Measurements from ENCODE around the gene LRMDA. TPM values are rescaled to one million over a fixed set of nuclear protein-coding genes. Genes with fewer than 3 reads are reported as not detected.
A peak's percentile ranks its signal among the peaks of the same experiment; 100 is the strongest.

LRMDA gene
- total and polyA plus RNA-seq, 7 donors: 1.0 to 5.7 (median 2.5) TPM

- no peak for ATAC-seq
- no peak for DNase-seq
- no peak overlapping the region for H3K4me3 ChIP-seq
- intact Hi-C loops (cut with DNase I): no loop called here
- H3K27ac ChIP-seq: no peak overlapping the region
- no peaks in the 10 kb centered on the region for H3K9me3 ChIP-seq
- no peaks in the 10 kb centered on the region for H3K36me3 ChIP-seq (ENCODE audit: insufficient read depth in 1 of 2, low read depth in 1 of 2)
- H3K4me1 ChIP-seq: no peaks in the 10 kb centered on the region
- TF ChIP-seq CTCF (IDR thresholded peaks at IDR 0.05): no peak
- no peaks in the 10 kb centered on the region for H3K27me3 ChIP-seq (ENCODE audit: insufficient read depth in 3 of 3, low read length in 2 of 3)
- 67 to 72% (median 68%) methylated on average over 5 of the region's 5 CpGs for WGBS, 3 donors
Measured at GRCh38 chr10:76358743-76359395, 927.4 kb downstream of the LRMDA start.

- Histone ChIP-seq H3K36me3 (ENCODE audit: insufficient read depth in 1 of 2, low read depth in 1 of 2) (no peaks in the 10 kb centered on the region), H3K4me1 (no peaks in the 10 kb centered on the region), H3K27ac (no peak overlapping the region), H3K4me3 (no peak overlapping the region), H3K27me3 (ENCODE audit: insufficient read depth in 3 of 3, low read length in 2 of 3) (no peaks in the 10 kb centered on the region), H3K9me3 (no peaks in the 10 kb centered on the region)
- DNase-seq (no peak), ATAC-seq (no peak)
- WGBS, 3 donors: 80 to 84% (median 83%) methylated on average over 1 of the region's 1 CpG
- no peak for TF ChIP-seq CTCF (IDR thresholded peaks at IDR 0.05)
- intact Hi-C loops (cut with DNase I): no loop called here
Measured at GRCh38 chr10:76375761-76376160, 944.3 kb downstream of the LRMDA start.

- H3K4me3 ChIP-seq: no peak overlapping the region
- DNase-seq: peak; percentile 14 to 53
- ATAC-seq: peak in 2 of 4 donors; percentile 46 to 61
- no peaks in the 10 kb centered on the region for H3K36me3 ChIP-seq (ENCODE audit: insufficient read depth in 1 of 2, low read depth in 1 of 2)
- intact Hi-C loops (cut with DNase I): no loop called here
- H3K27me3 ChIP-seq (ENCODE audit: insufficient read depth in 3 of 3, low read length in 2 of 3): no peaks in the 10 kb centered on the region
- H3K9me3 ChIP-seq: no peaks in the 10 kb centered on the region
- TF ChIP-seq CTCF (IDR thresholded peaks at IDR 0.05): no peak
- WGBS, 3 donors: 42% methylated on average over 2 of the region's 2 CpGs
- no peak overlapping the region for H3K27ac ChIP-seq
- no peaks in the 10 kb centered on the region for H3K4me1 ChIP-seq
Measured at GRCh38 chr10:76382381-76382851, 951.0 kb downstream of the LRMDA start.

GRCh38 chr10:76388321-76389023 is 957.0 kb downstream of the LRMDA start:
- ATAC-seq (no peak), DNase-seq (no peak)
- intact Hi-C loops (cut with DNase I): no loop called here
- Histone ChIP-seq H3K36me3 (ENCODE audit: insufficient read depth in 1 of 2, low read depth in 1 of 2) (no peaks in the 10 kb centered on the region), H3K4me1 (no peaks in the 10 kb centered on the region), H3K27ac (no peak overlapping the region), H3K27me3 (ENCODE audit: insufficient read depth in 3 of 3, low read length in 2 of 3) (no peaks in the 10 kb centered on the region), H3K9me3 (no peaks in the 10 kb centered on the region), H3K4me3 (no peak overlapping the region)
- TF ChIP-seq CTCF (IDR thresholded peaks at IDR 0.05): no peak
- WGBS, 3 donors: 88 to 94% (median 92%) methylated on average over 2 of the region's 2 CpGs
